ENCODE results near the gene CGNL1. TPM values are rescaled to one million over a fixed set of nuclear protein-coding genes. Genes with fewer than 3 reads are reported as not detected.

Gene CGNL1
- total and polyA plus RNA-seq, 2 experiments from 2014 or later = 11.4 to 13.1 TPM

GRCh38 chr15:57502116-57502515 is 125.8 kb downstream of the CGNL1 start:
- peaks cover 47% of the 10 kb centered on the region for H3K4me1 ChIP-seq (ENCODE audit: insufficient read depth)

DNA sequence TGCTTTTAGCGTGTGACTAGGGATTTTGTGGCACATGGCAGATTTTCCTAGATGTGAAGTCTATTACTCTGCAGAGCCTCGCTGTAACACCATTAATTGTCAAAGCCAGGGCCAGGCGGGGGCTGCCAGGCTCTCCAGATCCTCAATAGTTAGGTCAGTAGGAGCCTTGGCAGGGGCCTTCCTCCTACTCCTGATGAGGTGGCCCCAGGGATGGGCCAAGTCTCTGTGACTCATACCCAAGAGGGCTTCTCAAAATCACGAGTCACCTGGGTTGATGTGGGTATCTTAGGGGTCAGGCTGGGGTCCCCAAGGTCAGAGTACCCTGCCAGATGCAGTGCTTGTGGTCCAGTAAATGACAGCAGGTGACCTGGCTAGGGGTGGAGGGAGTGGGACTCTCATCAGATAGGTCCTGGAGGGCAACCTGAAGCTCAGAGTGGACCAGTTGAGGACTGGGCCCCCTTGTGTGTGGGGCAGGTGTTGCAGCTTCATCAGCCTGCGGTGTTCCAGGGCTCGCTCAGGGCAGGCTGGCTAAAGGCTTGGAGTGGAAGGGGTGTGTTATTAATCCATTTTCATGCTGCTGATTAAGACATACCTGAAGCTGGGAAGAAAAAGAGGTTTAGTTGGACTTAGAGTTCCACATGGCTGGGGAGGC is 126.9 kb downstream of the CGNL1 start:
- Histone ChIP-seq H2AFZ (no peak overlapping the region), H3K27ac (no peak overlapping the region), H3K4me3 (no peak overlapping the region), H3K9me3 (ENCODE audit: low read depth) (no peaks in the 10 kb centered on the region), H3K9me2 (replicated peaks; ENCODE audit: insufficient read depth) (no peaks in the 10 kb centered on the region), H3K4me1 (ENCODE audit: insufficient read depth) (peaks cover 45% of the 10 kb centered on the region), H3K27me3 (no peaks in the 10 kb centered on the region), H3K4me2 (no peak overlapping the region), H4K20me1 (ENCODE audit: insufficient read depth, poor library complexity, severe bottlenecking) (no peaks in the 10 kb centered on the region), H3K36me3 (replicated peaks; ENCODE audit: insufficient read depth, low read depth) (no peaks in the 10 kb centered on the region), H3K79me2 (no peaks in the 10 kb centered on the region)
- WGBS (ENCODE audit: low lambda C conversion rate, missing lambda C conversion rate) = 93% methylated on average over 6 of the region's 6 CpGs
- TF ChIP-seq EZH2phosphoT487 (IDR thresholded peaks at IDR 0.05; ENCODE audit: low read depth, severe bottlenecking, unreplicated experiment) = no peak
- TF ChIP-seq, protein P1, sequence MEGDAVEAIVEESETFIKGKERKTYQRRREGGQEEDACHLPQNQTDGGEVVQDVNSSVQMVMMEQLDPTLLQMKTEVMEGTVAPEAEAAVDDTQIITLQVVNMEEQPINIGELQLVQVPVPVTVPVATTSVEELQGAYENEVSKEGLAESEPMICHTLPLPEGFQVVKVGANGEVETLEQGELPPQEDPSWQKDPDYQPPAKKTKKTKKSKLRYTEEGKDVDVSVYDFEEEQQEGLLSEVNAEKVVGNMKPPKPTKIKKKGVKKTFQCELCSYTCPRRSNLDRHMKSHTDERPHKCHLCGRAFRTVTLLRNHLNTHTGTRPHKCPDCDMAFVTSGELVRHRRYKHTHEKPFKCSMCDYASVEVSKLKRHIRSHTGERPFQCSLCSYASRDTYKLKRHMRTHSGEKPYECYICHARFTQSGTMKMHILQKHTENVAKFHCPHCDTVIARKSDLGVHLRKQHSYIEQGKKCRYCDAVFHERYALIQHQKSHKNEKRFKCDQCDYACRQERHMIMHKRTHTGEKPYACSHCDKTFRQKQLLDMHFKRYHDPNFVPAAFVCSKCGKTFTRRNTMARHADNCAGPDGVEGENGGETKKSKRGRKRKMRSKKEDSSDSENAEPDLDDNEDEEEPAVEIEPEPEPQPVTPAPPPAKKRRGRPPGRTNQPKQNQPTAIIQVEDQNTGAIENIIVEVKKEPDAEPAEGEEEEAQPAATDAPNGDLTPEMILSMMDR (IDR thresholded peaks at IDR 0.05; ENCODE audit: poor library complexity) = peak; percentile 8
- no peak for DNase-seq (ENCODE audit: low spot score)

More at GRCh38 chr15:57502116-57502515, 125.8 kb downstream of the CGNL1 start:
- no peaks in the 10 kb centered on the region for H4K20me1 ChIP-seq (ENCODE audit: insufficient read depth, poor library complexity, severe bottlenecking)
- TF ChIP-seq EZH2phosphoT487 (IDR thresholded peaks at IDR 0.05; ENCODE audit: low read depth, severe bottlenecking, unreplicated experiment) = no peak
- TF ChIP-seq, protein P1 (IDR thresholded peaks at IDR 0.05; ENCODE audit: poor library complexity) = no peak
- no peak for TF ChIP-seq EZH2 (IDR thresholded peaks at IDR 0.05; ENCODE audit: borderline replicate concordance)
- no peak overlapping the region for H3K4me3 ChIP-seq
- no peaks in the 10 kb centered on the region for H3K27me3 ChIP-seq
- H3K9me2 ChIP-seq (replicated peaks; ENCODE audit: insufficient read depth) = no peaks in the 10 kb centered on the region
- no peaks in the 10 kb centered on the region for H3K9me3 ChIP-seq (ENCODE audit: low read depth)
- no peaks in the 10 kb centered on the region for H3K79me2 ChIP-seq
- H3K36me3 ChIP-seq (replicated peaks; ENCODE audit: insufficient read depth, low read depth) = no peaks in the 10 kb centered on the region
- WGBS (ENCODE audit: low lambda C conversion rate, missing lambda C conversion rate) = 16% methylated on average over 2 of the region's 2 CpGs
- DNase-seq (ENCODE audit: low spot score) = no peak
- H3K27ac ChIP-seq = peak overlapping the region; percentile 4
- no peak overlapping the region for H3K4me2 ChIP-seq
- no peak overlapping the region for H2AFZ ChIP-seq

GRCh38 chr15:57503911-57504598 is 127.8 kb downstream of the CGNL1 start:
- Histone ChIP-seq H3K4me3 (no peak overlapping the region), H2AFZ (no peak overlapping the region), H3K4me2 (no peak overlapping the region), H3K4me1 (ENCODE audit: insufficient read depth) (peaks cover 47% of the 10 kb centered on the region), H4K20me1 (ENCODE audit: insufficient read depth, poor library complexity, severe bottlenecking) (no peaks in the 10 kb centered on the region), H3K27ac (peak overlapping the region; percentile 93), H3K9me2 (replicated peaks; ENCODE audit: insufficient read depth) (no peaks in the 10 kb centered on the region), H3K27me3 (no peaks in the 10 kb centered on the region), H3K9me3 (ENCODE audit: low read depth) (no peaks in the 10 kb centered on the region), H3K36me3 (replicated peaks; ENCODE audit: insufficient read depth, low read depth) (no peaks in the 10 kb centered on the region), H3K79me2 (no peaks in the 10 kb centered on the region)
- DNase-seq (ENCODE audit: low spot score) = no peak
- WGBS (ENCODE audit: low lambda C conversion rate, missing lambda C conversion rate) = 85% methylated on average over 9 of the region's 9 CpGs
- TF ChIP-seq EZH2 (IDR thresholded peaks at IDR 0.05; ENCODE audit: borderline replicate concordance) = no peak
- TF ChIP-seq, protein P1 (IDR thresholded peaks at IDR 0.05; ENCODE audit: poor library complexity) = no peak
- TF ChIP-seq EZH2phosphoT487 (IDR thresholded peaks at IDR 0.05; ENCODE audit: low read depth, severe bottlenecking, unreplicated experiment) = no peak

Data from hepatocyte (in vitro differentiated cells).